Measurements from ENCODE around the gene CHCHD4. TPM values are rescaled to one million over a fixed set of nuclear protein-coding genes. Genes with fewer than 3 reads are reported as not detected.

CHCHD4 gene
- total RNA-seq, 1 experiment from 2014 or later: 43.3 TPM

DNA sequence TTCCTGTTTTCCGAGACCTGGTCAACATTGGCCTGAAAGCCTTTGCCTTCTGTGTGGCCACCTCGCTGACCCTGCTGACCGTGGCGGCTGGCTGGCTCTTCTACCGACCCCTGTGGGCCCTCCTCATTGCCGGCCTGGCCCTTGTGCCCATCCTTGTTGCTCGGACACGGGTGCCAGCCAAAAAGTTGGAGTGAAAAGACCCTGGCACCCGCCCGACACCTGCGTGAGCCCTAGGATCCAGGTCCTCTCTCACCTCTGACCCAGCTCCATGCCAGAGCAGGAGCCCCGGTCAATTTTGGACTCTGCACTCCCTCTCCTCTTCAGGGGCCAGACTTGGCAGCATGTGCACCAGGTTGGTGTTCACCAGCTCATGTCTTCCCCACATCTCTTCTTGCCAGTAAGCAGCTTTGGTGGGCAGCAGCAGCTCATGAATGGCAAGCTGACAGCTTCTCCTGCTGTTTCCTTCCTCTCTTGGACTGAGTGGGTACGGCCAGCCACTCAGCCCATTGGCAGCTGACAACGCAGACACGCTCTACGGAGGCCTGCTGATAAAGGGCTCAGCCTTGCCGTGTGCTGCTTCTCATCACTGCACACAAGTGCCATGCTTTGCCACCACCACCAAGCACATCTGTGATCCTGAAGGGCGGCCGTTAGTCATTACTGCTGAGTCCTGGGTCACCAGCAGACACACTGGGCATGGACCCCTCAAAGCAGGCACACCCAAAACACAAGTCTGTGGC lies 17.1 kb upstream of the CHCHD4 start:
- H3K9ac ChIP-seq (ENCODE audit: low read length): no peak overlapping the region
- BruUV-seq (replicated peaks): no TSS peak
- TF ChIP-seq CTCF (conservative IDR thresholded peaks at IDR 0.05; ENCODE audit: low read depth, low read length) (no peak), EZH2 (IDR thresholded peaks at IDR 0.05; ENCODE audit: low read length, unreplicated experiment) (no peak), EZH2phosphoT487 (IDR thresholded peaks at IDR 0.05; ENCODE audit: borderline replicate concordance, low read length) (no peak)
- intact Hi-C loops (cut with micrococcal nuclease): no loop called here
- peaks cover 8% of the 10 kb centered on the region for H3F3A ChIP-seq (ENCODE audit: low read length, unreplicated experiment)
- ATAC-seq (no peak), DNase-seq (no peak)
- no peak overlapping the region for H2AFZ ChIP-seq (ENCODE audit: low read length)
- H3K36me3 ChIP-seq (ENCODE audit: low read depth, low read length): peaks cover 16% of the 10 kb centered on the region; the same call in 1 of the 2 replicates
- H3K27me3 ChIP-seq (ENCODE audit: low read length): no peaks in the 10 kb centered on the region
- no peaks in the 10 kb centered on the region for H3K9me2 ChIP-seq (replicated peaks; ENCODE audit: low read length)
- H3K4me2 ChIP-seq (ENCODE audit: low read length): no peak overlapping the region
- ChIA-PET POLR2A (ENCODE audit: unreplicated experiment) (no interaction called here), CTCF (no interaction called here)
- H3K79me2 ChIP-seq (ENCODE audit: low read length): no peaks in the 10 kb centered on the region
- H3K4me3 ChIP-seq (ENCODE audit: low read length): no peak overlapping the region
- H3K27ac ChIP-seq (ENCODE audit: low read length): no peak overlapping the region
- H3K9me3 ChIP-seq (ENCODE audit: low read length): no peaks in the 10 kb centered on the region
- peaks cover 45% of the 10 kb centered on the region for H3K4me1 ChIP-seq (ENCODE audit: insufficient read depth, low read length)
- no peaks in the 10 kb centered on the region for H4K20me1 ChIP-seq (ENCODE audit: low read length)

DNA sequence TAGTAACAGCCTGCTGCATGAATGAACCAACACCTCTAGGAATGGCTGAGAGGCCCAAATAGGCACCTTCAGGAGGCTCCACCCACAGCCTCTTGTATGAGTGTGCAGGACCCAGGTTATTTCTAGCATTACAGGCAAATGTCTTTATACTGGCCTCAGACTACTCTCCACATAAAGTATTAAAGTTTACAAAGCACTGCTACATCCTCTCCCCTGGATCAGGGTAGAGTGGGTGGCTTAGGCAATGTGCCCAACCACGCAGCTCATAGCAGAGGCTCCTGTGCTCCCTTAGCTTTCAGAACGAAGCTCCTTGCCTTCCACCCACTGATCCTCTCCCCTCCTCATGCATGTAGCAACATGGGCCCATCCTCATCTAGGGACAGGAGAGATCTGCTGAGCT lies 16.5 kb upstream of the CHCHD4 start:
- POLR2A ChIA-PET (ENCODE audit: unreplicated experiment): no interaction called here
- Histone ChIP-seq H3K9me3 (ENCODE audit: low read length) (no peaks in the 10 kb centered on the region), H3K4me2 (ENCODE audit: low read length) (no peak overlapping the region), H3F3A (ENCODE audit: low read length, unreplicated experiment) (peaks cover 8% of the 10 kb centered on the region), H3K4me3 (ENCODE audit: low read length) (no peak overlapping the region), H3K36me3 (ENCODE audit: low read depth, low read length) (peaks cover 19% of the 10 kb centered on the region), H3K79me2 (ENCODE audit: low read length) (no peaks in the 10 kb centered on the region), H2AFZ (ENCODE audit: low read length) (no peak overlapping the region), H3K27me3 (ENCODE audit: low read length) (no peaks in the 10 kb centered on the region), H3K4me1 (ENCODE audit: insufficient read depth, low read length) (peaks cover 51% of the 10 kb centered on the region), H3K27ac (ENCODE audit: low read length) (no peak overlapping the region), H3K9me2 (replicated peaks; ENCODE audit: low read length) (no peaks in the 10 kb centered on the region), H3K9ac (ENCODE audit: low read length) (no peak overlapping the region), H4K20me1 (ENCODE audit: low read length) (no peaks in the 10 kb centered on the region)
- CTCF ChIA-PET: no interaction called here
- no peak for ATAC-seq
- BruUV-seq (replicated peaks): no TSS peak
- no peak for DNase-seq
- TF ChIP-seq EZH2 (IDR thresholded peaks at IDR 0.05; ENCODE audit: low read length, unreplicated experiment) (no peak), EZH2phosphoT487 (IDR thresholded peaks at IDR 0.05; ENCODE audit: borderline replicate concordance, low read length) (no peak), CTCF (conservative IDR thresholded peaks at IDR 0.05; ENCODE audit: low read depth, low read length) (no peak)
- intact Hi-C loops (cut with micrococcal nuclease): no loop called here

DNA sequence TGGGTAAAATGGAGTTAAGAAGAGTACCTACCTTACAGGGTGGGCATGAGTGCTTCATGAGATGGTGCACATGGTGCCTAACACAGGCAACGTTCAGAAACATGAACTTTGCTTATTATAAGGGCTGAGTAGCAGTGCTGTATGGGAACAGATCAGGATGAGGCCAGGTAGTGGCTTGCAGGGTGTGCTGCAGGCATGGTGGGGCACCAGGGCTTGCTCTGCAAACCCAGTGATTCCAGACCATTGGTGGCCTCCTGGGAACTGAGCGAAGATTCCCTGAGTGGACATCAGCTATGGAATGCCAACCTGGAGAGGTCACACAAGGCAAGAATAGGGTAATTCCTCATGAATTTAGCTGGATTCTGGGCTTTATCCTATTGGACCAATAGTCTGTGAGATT lies 16.0 kb upstream of the CHCHD4 start:
- Histone ChIP-seq H2AFZ (ENCODE audit: low read length) (no peak overlapping the region), H3K9me2 (replicated peaks; ENCODE audit: low read length) (no peaks in the 10 kb centered on the region), H3K27me3 (ENCODE audit: low read length) (no peaks in the 10 kb centered on the region), H3K4me3 (ENCODE audit: low read length) (no peak overlapping the region), H3K9me3 (ENCODE audit: low read length) (no peaks in the 10 kb centered on the region), H3K36me3 (ENCODE audit: low read depth, low read length) (peaks cover 23% of the 10 kb centered on the region), H3K4me1 (ENCODE audit: insufficient read depth, low read length) (peaks cover 49% of the 10 kb centered on the region), H3K9ac (ENCODE audit: low read length) (no peak overlapping the region), H4K20me1 (ENCODE audit: low read length) (no peaks in the 10 kb centered on the region), H3K79me2 (ENCODE audit: low read length) (no peaks in the 10 kb centered on the region), H3K4me2 (ENCODE audit: low read length) (no peak overlapping the region), H3K27ac (ENCODE audit: low read length) (no peak overlapping the region), H3F3A (ENCODE audit: low read length, unreplicated experiment) (peaks cover 8% of the 10 kb centered on the region)
- no TSS peak for BruUV-seq (replicated peaks)
- POLR2A ChIA-PET (ENCODE audit: unreplicated experiment): no interaction called here
- intact Hi-C loops (cut with micrococcal nuclease): no loop called here
- no peak for DNase-seq
- CTCF ChIA-PET: no interaction called here
- no peak for TF ChIP-seq EZH2 (IDR thresholded peaks at IDR 0.05; ENCODE audit: low read length, unreplicated experiment)
- no peak for TF ChIP-seq CTCF (conservative IDR thresholded peaks at IDR 0.05; ENCODE audit: low read depth, low read length)
- TF ChIP-seq EZH2phosphoT487 (IDR thresholded peaks at IDR 0.05; ENCODE audit: borderline replicate concordance, low read length): no peak
- no peak for ATAC-seq

Measured in PC-3 (cell line).